Small intestine (tissue), 7 donors: ENCODE data around the gene ARMH4. TPM values are rescaled to one million over a fixed set of nuclear protein-coding genes. Genes with fewer than 3 reads are reported as not detected.
A peak's percentile ranks its signal among the peaks of the same experiment; 100 is the strongest.
"Not testable (repeated sequence)": the region's sequence is repeated elsewhere in the genome, so short reads cannot be mapped to it uniquely, and the experiment has no call there.

Source experiments
- DNase-seq, 2 donors: peaks; one replicate each; pipeline versions ENCODE4 v3.0.0 to v3.0.0-alpha.2; 2013
- FAIRE-seq: peaks from 2 replicates; lab custom pipeline; 2012; peaks lifted over from hg19 to GRCh38; lab: Jason Lieb, UNC
- H3K27ac ChIP-seq, 3 donors: one replicate each; pipeline ENCODE4 v1.5.1; 2013; ENCODE audit warnings: low read length in 2 of 3, mild to moderate bottlenecking in 2 of 3, control low read depth in 1 of 3, inconsistent platforms in 1 of 3, low read depth in 1 of 3, moderate library complexity in 1 of 3
- H3K27me3 ChIP-seq, 3 donors: one replicate each; pipeline ENCODE4 v1.6.1; 2013; ENCODE audit warnings: low read length in 3 of 3, inconsistent platforms in 1 of 3; ENCODE audit not compliant: control insufficient read depth in 3 of 3, insufficient read depth in 3 of 3
- H3K36me3 ChIP-seq, 3 donors: one replicate each; pipeline ENCODE4 v1.6.1; 2013; ENCODE audit warnings: low read length in 3 of 3, inconsistent platforms in 1 of 3, low read depth in 1 of 3, mild to moderate bottlenecking in 1 of 3, moderate library complexity in 1 of 3; ENCODE audit not compliant: control insufficient read depth in 3 of 3, insufficient read depth in 2 of 3
- H3K4me1 ChIP-seq, 3 donors: one replicate each; pipeline ENCODE4 v1.6.1; 2013; ENCODE audit warnings: low read length in 2 of 3, inconsistent platforms in 1 of 3, low read depth in 1 of 3, mild to moderate bottlenecking in 1 of 3, moderate library complexity in 1 of 3; ENCODE audit not compliant: control insufficient read depth in 3 of 3, insufficient read depth in 2 of 3
- H3K4me3 ChIP-seq, 3 donors: one replicate each; pipeline ENCODE4 v1.5.1; 2013; ENCODE audit warnings: low read length in 3 of 3, control low read depth in 1 of 3, inconsistent platforms in 1 of 3, low read depth in 1 of 3, mild to moderate bottlenecking in 1 of 3, moderate library complexity in 1 of 3
- H3K9me3 ChIP-seq, 2 donors: one replicate each; pipeline ENCODE4 v1.6.1; 2013; ENCODE audit warnings: low read depth in 1 of 2, low read length in 1 of 2; ENCODE audit not compliant: control insufficient read depth in 2 of 2, insufficient read depth in 1 of 2
- WGBS, 3 donors: extraction: QIAGEN DNeasy Blood & Tissue Kit; methylation state at CpG; one replicate each; pipeline ENCODE4 v1.1.7; 2013; 5-methylcytosine and 5-hydroxymethylcytosine counted together
- polyA plus RNA-seq, 4 donors: library from polyadenylated mRNA; stranded (reverse) in 3 of 4; unstranded in 1 of 4; fragments of 200-250 nt in 3 of 4; fragments of 120-200 nt in 1 of 4; gene quantifications; one replicate each; pipeline versions ENCODE4 v1.2.1 to v1.2.3, GENCODE V29; 2013
- donor health status: healthy with polysubstance abuse.
- donor health status: control.
- donor health status: control.
- donor health status: Bipolar disorder and iron deficiency.
- donor health status: healthy.

The ARMH4 gene
- polyA plus RNA-seq, 4 donors = 0.81 to 1.9 TPM; not detected in 2

- H3K9me3 ChIP-seq = no peaks in the 10 kb centered on the region
- WGBS, 3 donors = 17 to 53% (median 32%) methylated on average over 10 of the region's 10 CpGs
- H3K27me3 ChIP-seq = no peaks in the 10 kb centered on the region
- no peak for FAIRE-seq
- peaks cover 0 to 9% (median 0%) of the 10 kb centered on the region in 3 donors for H3K4me1 ChIP-seq
- no peak overlapping the region for H3K4me3 ChIP-seq
- peak; percentile 12 to 78 for DNase-seq
- peak overlapping the region in 1 of 3 donors; percentile 32 for H3K27ac ChIP-seq
- H3K36me3 ChIP-seq = no peaks in the 10 kb centered on the region
Observed at GRCh38 chr14:58138031-58138713, 13.8 kb downstream of the ARMH4 start.

DNA sequence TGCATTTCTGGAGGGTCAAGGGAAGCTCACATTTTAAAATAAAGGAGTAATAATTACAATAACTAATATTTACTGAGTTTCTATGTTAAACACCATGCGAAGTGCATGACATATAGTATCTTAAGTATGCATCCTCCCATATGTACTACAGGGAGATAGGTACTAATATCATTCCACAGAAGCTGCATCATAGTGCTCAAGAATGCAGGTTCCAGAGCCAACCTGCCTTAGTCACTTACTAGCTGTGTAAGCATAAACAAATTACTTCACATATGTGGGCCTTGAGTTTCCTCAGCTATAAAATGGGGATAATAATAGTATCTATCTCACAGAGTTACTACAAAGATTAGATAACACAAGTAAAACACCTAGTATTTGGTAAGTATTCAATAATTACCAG, 18.3 kb downstream of the ARMH4 start:
- DNase-seq (peak in 1 of 2 donors; percentile 3), FAIRE-seq (no peak)
- no peak overlapping the region for H3K27ac ChIP-seq
- no peaks in the 10 kb centered on the region for H3K9me3 ChIP-seq
- H3K4me1 ChIP-seq = peaks cover 0 to 5% (median 0%) of the 10 kb centered on the region in 3 donors
- 83 to 97% (median 88%) methylated on average over 1 of the region's 1 CpG for WGBS, 3 donors
- no peak overlapping the region for H3K4me3 ChIP-seq
- H3K27me3 ChIP-seq = no peaks in the 10 kb centered on the region
- no peaks in the 10 kb centered on the region for H3K36me3 ChIP-seq

DNA sequence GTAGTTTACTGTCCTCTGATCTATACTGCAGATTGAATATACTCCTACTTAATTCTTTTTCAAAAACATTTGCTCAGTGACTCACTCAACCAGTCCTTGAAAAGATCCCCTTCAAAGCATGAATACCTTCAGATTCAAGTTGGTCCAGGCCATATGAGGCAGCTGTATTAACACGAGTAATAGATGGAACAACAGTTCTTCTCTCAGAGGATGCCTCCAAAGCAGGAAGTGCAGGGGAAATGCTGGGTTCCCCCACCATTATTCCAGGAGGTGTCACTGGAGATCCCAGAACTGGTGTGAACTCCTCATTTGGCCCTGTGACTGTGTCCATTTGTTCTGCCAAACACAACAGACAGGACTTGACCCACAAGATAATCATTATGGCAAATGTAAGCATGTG, 20.6 kb downstream of the ARMH4 start:
- no peaks in the 10 kb centered on the region for H3K36me3 ChIP-seq
- no peak for FAIRE-seq
- WGBS, 3 donors = 63 to 85% (median 79%) methylated on average over 1 of the region's 1 CpG

GRCh38 chr14:58130116-58130782, 21.8 kb downstream of the ARMH4 start:
- DNase-seq (no peak), FAIRE-seq (no peak)
- no peaks in the 10 kb centered on the region for H3K27me3 ChIP-seq
- H3K27ac ChIP-seq = no peak overlapping the region
- no peaks in the 10 kb centered on the region for H3K4me1 ChIP-seq
- H3K36me3 ChIP-seq = no peaks in the 10 kb centered on the region
- H3K9me3 ChIP-seq = peaks cover 0 to 4% of the 10 kb centered on the region in 2 donors
- 73 to 83% (median 82%) methylated on average over 4 of the region's 4 CpGs for WGBS, 3 donors
- no peak overlapping the region for H3K4me3 ChIP-seq

More for the DNA sequence above, 20.6 kb downstream of the ARMH4 start:
- Histone ChIP-seq H3K4me3 (no peak overlapping the region), H3K27ac (no peak overlapping the region), H3K27me3 (no peaks in the 10 kb centered on the region), H3K9me3 (no peaks in the 10 kb centered on the region), H3K4me1 (no peaks in the 10 kb centered on the region)
- DNase-seq = no peak

- Histone ChIP-seq H3K4me3 (no peak overlapping the region), H3K27me3 (no peaks in the 10 kb centered on the region), H3K4me1 (no peaks in the 10 kb centered on the region), H3K9me3 (peaks cover 0 to 4% of the 10 kb centered on the region in 2 donors), H3K27ac (no peak overlapping the region), H3K36me3 (no peaks in the 10 kb centered on the region)
- FAIRE-seq (no peak), DNase-seq (no peak)
- WGBS, 3 donors = 91 to 94% (median 92%) methylated on average over 4 of the region's 4 CpGs
Observed at GRCh38 chr14:58129208-58129607, 22.8 kb downstream of the ARMH4 start.

- WGBS, 3 donors = 83 to 86% (median 83%) methylated on average over 2 of the region's 2 CpGs
Observed at GRCh38 chr14:58128416-58128815, 23.6 kb downstream of the ARMH4 start.

GRCh38 chr14:58122546-58122945, 29.5 kb downstream of the ARMH4 start:
- H3K36me3 ChIP-seq, H3K27me3 ChIP-seq, H3K27ac ChIP-seq, H3K9me3 ChIP-seq, FAIRE-seq, H3K4me3 ChIP-seq, DNase-seq, H3K4me1 ChIP-seq: not testable (repeated sequence)
- WGBS, 3 donors = 86 to 92% (median 88%) methylated on average over 6 of the region's 6 CpGs

More at GRCh38 chr14:58128416-58128815, 23.6 kb downstream of the ARMH4 start:
- Histone ChIP-seq H3K27me3 (peaks cover 0 to under 1% (median 0%) of the 10 kb centered on the region in 3 donors), H3K27ac (no peak overlapping the region), H3K36me3 (no peaks in the 10 kb centered on the region), H3K4me3 (no peak overlapping the region), H3K9me3 (peaks cover 0 to 4% of the 10 kb centered on the region in 2 donors), H3K4me1 (no peaks in the 10 kb centered on the region)
- FAIRE-seq = no peak
- no peak for DNase-seq

DNA sequence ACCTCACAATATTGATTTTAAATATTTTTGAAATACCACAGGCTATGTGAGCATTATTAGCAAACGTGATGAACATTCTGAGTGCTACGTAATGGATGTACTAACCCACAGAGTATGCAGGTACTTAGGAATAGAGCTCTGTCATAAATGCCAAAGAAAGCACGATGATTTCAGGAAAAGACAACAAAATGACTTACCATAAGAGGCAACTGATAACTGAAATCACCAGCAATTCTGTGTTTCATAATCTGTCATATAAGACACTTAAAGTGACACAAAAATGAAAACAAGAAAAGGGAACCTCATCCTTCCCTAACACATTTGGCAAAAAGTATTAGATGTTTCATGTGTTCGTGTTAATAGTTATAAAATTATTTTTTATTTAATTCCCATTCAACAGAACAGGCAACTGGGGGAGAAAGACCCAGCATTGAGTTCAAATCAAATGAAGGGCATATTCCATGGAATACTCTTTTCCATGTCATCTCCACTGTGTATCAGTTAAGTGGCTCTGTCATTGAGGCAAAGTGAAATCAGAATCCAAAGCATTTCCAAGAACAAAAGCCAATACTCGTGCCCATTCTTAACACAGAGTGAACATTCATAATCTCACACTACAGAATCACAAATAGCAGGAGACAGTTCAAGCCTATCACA, 30.4 kb downstream of the ARMH4 start:
- WGBS, 3 donors = 71 to 77% (median 72%) methylated on average over 5 of the region's 5 CpGs
- no peaks in the 10 kb centered on the region for H3K4me1 ChIP-seq
- peaks cover 0 to 2% (median 0%) of the 10 kb centered on the region in 3 donors for H3K27me3 ChIP-seq
- peaks cover 0 to 4% of the 10 kb centered on the region in 2 donors for H3K9me3 ChIP-seq
- DNase-seq (no peak), FAIRE-seq (no peak)
- no peaks in the 10 kb centered on the region for H3K36me3 ChIP-seq
- H3K27ac ChIP-seq = no peak overlapping the region
- no peak overlapping the region for H3K4me3 ChIP-seq
